Measurements from ENCODE around the gene RNU5B-1.

The RNU5B-1 gene

GRCh38 chr15:65329288-65329983 is 25.0 kb downstream of the RNU5B-1 start:
- DNase-seq, result no peak

DNA sequence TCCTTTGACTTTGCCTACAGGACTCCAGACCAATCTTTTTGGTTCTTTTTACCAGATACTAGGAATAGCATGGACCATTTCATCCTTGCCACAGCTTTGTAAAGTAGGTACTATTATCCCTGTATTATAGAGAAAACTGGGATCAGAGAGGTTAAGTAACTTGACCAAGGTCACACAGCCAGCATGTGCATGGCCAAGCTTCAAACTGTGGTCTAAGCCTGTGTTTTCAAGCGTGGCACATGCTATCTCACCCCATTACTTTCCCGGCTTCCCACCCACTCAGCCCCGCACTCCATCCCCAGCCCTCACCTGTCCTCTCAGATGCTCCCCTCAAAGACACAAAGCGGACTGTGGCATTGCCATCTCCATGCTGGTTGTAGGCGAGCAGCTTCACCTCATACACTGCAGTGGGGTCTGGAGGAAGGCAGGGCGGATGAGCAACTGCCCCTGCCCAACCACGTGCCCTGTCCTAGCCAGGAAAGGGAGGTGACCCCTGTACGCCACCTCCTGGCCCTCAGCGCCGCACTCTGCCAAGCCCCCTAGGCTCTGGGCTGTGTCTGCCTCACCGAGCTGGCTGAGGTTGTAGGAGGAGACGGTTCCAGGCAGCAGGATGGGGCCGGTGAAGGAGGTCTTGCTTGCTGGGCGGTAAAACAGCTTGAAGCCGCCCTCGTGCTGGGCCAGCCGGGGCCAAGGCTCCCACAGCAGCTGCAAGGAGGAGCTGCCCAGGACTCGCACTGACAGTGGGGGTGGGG is 25.7 kb downstream of the RNU5B-1 start:
- no peak for DNase-seq

DNA sequence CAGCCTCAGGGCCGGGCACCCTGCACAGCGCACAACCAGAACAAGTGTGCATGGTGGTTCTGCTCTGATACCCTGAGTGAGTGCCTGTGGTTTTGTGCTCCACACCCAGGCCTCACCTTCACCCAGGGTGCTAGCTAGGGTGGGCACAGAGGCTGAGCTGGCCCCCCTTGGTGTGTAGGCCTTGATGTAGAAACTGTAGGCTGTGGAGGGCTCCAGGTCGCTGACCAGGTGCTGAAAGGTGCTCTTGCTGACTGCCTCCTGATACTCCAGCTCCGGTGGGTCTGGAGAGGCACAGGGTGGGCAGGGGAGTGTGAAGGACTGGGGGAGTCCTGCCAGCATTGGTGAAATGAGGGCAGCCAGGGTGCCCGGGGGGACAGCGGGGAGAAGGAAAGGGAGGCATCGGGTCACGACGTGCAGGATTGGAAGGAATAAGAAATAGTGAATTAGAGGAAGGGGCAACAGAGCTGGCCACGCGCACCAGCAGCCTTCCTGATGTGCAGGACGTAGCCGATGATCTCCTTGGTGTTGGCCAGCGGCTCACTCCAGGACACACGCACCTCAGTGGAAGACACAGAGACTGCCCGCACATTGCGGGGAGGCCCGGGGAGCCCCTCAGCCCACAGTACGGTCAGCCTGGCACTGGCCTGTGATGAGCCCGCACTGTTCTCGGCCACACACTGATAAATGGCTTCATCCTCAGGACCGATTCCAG is 26.6 kb downstream of the RNU5B-1 start:
- DNase-seq, result no peak

GRCh38 chr15:65331811-65332210 is 27.3 kb downstream of the RNU5B-1 start:
- no peak for DNase-seq

- no peak for DNase-seq
Measured at GRCh38 chr15:65332391-65333147, 28.1 kb downstream of the RNU5B-1 start.

DNA sequence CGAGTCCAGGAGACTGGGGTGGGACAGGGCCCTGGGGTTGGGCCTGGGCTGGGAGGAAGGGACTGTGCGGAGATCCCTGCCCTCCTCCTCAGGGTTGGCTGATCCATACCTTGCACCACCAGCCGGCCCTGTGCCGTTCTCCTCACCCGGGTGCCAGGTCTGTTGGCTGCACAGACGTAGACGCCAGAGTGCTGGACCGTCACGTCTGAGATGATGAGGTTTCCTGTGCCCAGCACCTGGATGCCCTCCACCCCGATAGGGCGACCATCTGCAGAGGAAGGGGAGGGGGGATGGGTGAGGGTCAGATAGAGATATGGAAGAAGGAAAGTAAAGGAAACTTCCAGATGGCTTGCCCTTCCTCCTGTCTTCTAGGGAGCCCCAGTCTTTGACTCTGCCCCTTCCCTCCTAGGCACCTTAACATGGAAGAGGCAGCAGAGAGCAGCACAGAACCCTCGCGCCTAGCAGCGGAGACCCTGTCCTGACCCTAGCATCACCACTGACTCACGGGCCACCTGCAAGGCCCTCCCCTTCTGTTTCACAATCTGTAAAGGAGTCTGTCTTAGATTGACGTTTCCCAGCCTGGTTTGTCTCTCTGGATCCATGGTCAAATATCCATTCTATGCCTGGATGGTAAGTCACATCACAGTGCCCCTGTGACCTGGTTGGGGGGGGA is 28.8 kb downstream of the RNU5B-1 start:
- DNase-seq, result no peak

- DNase-seq, result no peak
Measured at GRCh38 chr15:65333856-65334255, 29.4 kb downstream of the RNU5B-1 start.

GRCh38 chr15:65334586-65335231 is 30.2 kb downstream of the RNU5B-1 start:
- no peak for DNase-seq

DNA sequence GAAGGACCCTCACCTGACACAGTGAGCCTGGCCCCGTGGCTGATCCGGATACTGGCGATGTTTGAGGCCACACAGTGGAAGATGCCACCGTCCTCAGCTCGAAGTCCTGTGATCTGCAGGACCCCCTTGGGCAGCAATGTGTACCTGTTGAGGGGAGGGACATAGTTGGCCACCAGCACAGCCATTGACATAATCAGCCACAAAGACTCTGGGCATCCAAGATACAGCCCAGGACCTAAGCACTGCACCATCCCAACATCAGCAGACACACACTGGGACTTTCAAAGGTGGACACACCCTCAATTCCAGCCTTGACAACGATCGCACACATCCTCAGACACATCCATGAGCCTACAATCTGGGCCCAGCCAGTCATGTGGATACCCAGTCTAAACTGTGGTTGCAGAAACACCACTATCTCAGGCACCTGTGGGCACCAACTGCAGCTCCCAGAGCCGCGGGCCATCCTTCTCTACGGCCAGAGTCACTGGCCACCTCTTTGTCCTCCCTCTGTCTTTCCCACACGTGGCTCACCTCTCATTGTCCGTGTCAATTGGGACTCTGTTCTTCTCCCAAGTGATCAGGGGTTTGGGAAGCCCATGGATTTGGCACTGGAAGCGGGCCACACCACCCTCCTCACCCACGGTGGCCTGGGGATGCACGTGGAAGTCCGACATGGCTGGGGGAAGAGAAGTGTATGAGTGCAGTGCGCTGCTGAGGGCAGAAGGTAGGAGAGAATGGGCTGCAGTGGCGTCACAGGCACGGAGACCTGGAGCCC is 31.0 kb downstream of the RNU5B-1 start:
- no peak for DNase-seq

DNA sequence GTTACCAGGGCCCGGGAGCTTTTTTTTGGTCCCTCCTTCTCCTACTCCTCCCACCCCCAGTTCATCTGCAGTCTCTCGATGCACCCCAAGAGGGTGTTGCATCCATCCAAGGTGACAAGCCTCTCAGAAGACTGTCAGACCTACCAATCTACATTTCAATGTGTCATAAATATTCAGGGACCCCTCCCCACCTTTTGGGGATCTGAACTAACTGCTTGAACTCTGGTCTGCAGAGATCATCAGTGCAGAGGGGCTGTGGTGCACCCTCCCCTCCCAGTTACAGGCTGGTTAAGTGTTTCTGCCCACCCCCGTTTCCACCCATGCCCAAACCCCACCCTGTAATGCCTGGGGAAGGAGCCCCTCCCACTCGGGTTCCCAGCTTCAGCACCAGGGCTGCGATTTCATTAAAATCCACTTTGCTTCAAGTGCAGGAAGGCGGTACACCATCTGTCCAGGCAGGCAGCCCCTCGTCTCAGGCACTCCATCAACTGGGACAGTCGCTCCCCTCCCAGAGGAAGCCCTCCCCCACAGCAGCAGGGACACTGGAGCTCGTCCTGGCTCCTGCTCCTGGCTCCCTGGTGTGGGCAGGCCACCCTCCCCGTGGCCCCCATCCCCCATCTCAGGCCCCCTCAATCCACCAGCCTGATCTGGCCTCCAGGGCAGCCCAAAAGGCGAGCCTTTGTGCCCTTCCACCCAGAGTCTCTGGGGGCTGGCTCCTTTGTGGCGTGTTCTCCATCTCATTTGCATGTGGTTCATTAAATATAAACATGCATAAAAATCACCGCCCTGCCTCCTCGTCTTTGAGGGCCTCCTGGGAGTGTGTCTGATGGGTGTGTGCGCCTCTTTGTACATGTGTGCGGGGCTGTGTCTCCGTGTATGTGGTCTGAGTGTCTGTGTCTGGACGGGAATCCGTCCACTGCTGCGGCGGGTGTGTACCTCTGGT is 32.3 kb downstream of the RNU5B-1 start:
- no peak for DNase-seq

DNA sequence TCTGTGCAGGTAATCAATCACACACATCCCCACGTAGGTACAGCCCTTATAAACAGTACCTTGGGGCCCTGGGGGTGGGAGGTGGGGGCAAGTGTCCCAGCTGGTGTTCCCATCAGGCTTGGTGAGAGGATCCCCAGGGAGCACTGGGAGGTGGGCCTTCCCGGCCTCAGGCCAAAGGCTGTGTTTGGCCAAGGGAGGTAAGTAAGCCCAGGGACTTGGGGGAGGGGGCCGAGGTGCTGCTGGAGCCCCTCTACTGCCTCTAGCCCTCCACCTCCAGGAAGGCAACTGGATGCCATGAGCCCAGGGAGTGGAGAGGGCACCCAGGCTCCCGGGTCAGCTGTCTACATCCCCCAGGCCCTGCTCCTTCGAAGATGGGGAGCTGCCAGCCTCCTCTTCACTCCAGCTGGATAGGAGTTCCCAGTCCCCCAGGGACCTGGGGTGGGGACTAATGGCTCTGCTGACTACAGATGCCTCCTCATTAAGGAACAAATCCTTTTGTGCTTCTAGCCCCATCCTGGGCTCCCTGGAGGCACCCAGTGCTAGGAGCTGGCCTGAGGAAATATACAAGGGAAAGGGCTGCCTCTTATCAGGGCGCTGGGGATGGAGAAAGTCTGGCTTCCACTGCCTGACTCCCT is 33.1 kb downstream of the RNU5B-1 start:
- DNase-seq, result no peak

DNA sequence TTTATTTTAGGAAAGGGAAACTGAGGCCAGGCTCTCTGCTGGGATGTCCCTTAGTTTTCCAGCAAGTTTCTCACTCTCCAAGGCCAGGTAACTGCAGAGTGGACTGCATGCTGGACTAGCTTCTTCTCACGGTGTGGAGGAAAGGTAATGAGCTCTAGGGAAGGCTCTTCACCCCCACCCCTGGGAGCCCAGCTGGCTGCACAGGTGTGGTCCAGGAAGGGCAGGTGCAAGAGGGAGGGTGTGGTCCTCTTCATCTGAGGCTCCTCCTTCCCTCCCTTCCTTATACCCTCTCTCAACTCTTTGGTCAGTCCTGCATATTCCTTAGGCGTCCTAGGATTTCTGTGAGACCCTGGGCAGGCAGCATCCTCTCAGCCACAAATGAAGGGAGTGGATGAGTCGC is 33.9 kb downstream of the RNU5B-1 start:
- no peak for DNase-seq

DNA sequence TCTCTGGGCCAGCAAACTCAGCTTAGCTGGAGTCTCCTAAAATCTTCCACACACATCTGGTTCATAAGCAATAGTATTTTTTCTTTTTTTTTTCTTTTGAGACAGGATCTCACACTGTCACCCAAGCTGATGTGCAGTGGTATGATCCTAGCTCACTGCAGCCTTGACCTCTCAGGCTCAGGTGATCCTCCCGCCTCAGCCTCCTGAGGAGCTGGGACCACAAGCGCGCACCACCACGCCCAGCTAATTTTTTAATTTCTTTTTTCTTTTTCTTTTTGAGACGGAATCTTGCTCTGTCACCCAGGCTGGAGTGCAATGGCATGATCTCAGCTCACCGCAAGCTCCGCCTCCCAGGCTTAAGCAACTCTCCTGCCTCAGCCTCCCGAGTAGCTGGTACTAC is 34.3 kb downstream of the RNU5B-1 start:
- DNase-seq, result no peak

GRCh38 chr15:65339416-65339815 is 34.9 kb downstream of the RNU5B-1 start:
- no peak for DNase-seq

GRCh38 chr15:65339920-65340319 is 35.4 kb downstream of the RNU5B-1 start:
- DNase-seq, result no peak

DNA sequence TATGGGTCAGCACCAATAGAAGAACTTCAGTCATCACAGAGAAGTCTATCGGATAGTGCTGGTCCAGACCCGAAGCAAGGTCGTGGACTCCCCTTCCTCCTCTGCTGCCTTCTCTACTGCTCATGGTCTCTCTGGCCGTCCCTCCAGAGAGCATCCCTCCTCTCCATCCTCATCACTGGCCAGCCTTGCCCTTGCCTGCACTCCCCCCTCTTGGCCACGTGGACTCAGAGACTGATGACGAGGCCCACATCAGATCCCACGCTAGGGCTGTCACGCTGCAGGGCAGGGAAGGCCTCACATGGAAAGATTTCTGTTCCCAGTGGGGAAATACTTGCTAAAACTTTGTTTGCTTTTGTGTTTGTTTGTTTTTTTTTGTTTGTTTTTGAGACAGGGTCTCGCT is 38.0 kb downstream of the RNU5B-1 start:
- DNase-seq, result no peak

- DNase-seq, result no peak
Measured at GRCh38 chr15:65343374-65343981, 39.0 kb downstream of the RNU5B-1 start.

DNA sequence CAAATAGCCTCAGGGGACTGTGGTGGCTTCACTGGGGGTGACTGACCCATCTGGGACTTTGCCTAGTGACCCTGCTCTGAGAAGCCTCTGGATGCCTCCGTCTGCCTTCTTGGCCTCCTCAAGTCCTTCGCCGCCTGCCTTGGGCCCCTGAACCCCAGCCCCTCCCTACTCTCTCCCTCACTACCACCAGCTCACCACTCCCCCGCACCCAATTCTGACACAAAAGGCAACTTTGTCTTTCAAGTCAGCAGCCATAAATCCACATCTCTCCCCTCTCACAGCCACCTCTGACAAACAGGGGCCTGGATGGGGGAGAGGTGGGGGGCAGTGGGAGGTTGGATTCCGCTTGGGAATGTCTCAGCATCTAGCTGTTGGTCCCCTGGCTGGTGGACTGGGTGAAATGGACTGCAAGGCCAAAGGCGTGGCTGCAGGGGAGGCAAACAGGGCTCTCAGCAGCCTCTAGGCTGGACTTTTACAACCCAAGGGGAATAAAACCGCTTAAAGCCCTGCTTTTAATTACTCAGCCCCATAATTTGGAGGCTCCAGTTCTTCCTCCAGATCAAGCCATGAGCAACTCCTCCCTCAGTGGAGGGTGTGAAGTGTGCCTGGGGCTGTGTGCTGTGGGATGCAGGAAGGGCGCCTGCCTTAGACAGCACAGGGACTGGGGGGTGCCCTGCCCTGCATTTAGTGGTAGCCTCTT is 39.9 kb downstream of the RNU5B-1 start:
- no peak for DNase-seq

All from activated gamma-delta T cell (primary cell).